Cardiac atrium fibroblast (primary cell): Measurements from ENCODE around the gene PCDHGB1. TPM values are rescaled to one million over a fixed set of nuclear protein-coding genes. Genes with fewer than 3 reads are reported as not detected.

ENCODE experiments used
- total RNA-seq: library from RNA; depleted of rRNA; stranded (reverse); fragments of >200 nt; gene quantifications from 2 replicates; pipeline ENCODE4 v1.2.3, GENCODE V29; 2015

PCDHGB1 gene
- total RNA-seq, 1 donor from 2014 or later = 0.36 TPM

GRCh38 chr5:141397756-141398551 is 48.1 kb downstream of the PCDHGB1 start, which contains the start of gene PCDHGB5:
Gene PCDHGB5 (plus strand): TSS chr5:141397947. CDS start chr5:141398128, 181 bp downstream.

Other genes starting within 250 kb of the PCDHGB1 start
- gene PCDHB3, start 249.6 kb upstream of the PCDHGB1 start, total RNA-seq = 0.16 TPM in 1 of 2 replicates, not detected in the other
- gene PCDHB4, start 228.3 kb upstream of the PCDHGB1 start, total RNA-seq = 0.18 and 0.97 TPM in 2 replicates
- 1.3 and 4.5 TPM in 2 replicates for gene PCDHB5, start 214.9 kb upstream of the PCDHGB1 start, total RNA-seq
- 0.49 TPM in 1 of 2 replicates, not detected in the other for gene PCDHB6, start 200.0 kb upstream of the PCDHGB1 start, total RNA-seq
- gene PCDHB7, start 177.5 kb upstream of the PCDHGB1 start, total RNA-seq = 0.16 and 1.1 TPM in 2 replicates
- 0.49 TPM in 1 of 2 replicates, not detected in the other for gene PCDHB8, start 172.3 kb upstream of the PCDHGB1 start, total RNA-seq
- gene PCDHB16, start 167.7 kb upstream of the PCDHGB1 start, total RNA-seq = 0.54 TPM in 1 of 2 replicates, not detected in the other
- under 0.01 TPM in 1 of 2 replicates, not detected in the other for gene PCDHB9, start 162.9 kb upstream of the PCDHGB1 start, total RNA-seq
- gene PCDHB10, start 157.7 kb upstream of the PCDHGB1 start, total RNA-seq = 0.16 and 0.18 TPM in 2 replicates
- gene PCDHB11, start 150.5 kb upstream of the PCDHGB1 start, total RNA-seq = 0.18 and 0.65 TPM in 2 replicates
- 0.16 and 0.72 TPM in 2 replicates for gene PCDHB12, start 141.4 kb upstream of the PCDHGB1 start, total RNA-seq
- gene PCDHB13, start 136.2 kb upstream of the PCDHGB1 start, total RNA-seq = 0.16 and 0.90 TPM in 2 replicates
- gene PCDHB14, start 126.8 kb upstream of the PCDHGB1 start, total RNA-seq = 0.54 and 1.5 TPM in 2 replicates
- 1.8 TPM in 2 replicates for gene PCDHB15, start 104.7 kb upstream of the PCDHGB1 start, total RNA-seq
- gene SLC25A2, start 46.0 kb upstream of the PCDHGB1 start, total RNA-seq = not detected in 2 replicates
- 36.6 and 51.5 TPM in 2 replicates for gene TAF7, start 29.3 kb upstream of the PCDHGB1 start, total RNA-seq
- gene PCDHGA1, start 19.6 kb upstream of the PCDHGB1 start, total RNA-seq = 0.54 and 0.65 TPM in 2 replicates
- 2.5 and 5.8 TPM in 2 replicates for gene PCDHGA2, start 11.3 kb upstream of the PCDHGB1 start, total RNA-seq
- gene PCDHGA3, start 6.3 kb upstream of the PCDHGB1 start, total RNA-seq = 2.0 and 2.9 TPM in 2 replicates
- gene PCDHGA4, start 4.9 kb downstream of the PCDHGB1 start, total RNA-seq = 4.7 and 6.3 TPM in 2 replicates
- 1.6 and 3.2 TPM in 2 replicates for gene PCDHGB2, start 9.9 kb downstream of the PCDHGB1 start, total RNA-seq
- 0.32 and 2.2 TPM in 2 replicates for gene PCDHGA5, start 14.1 kb downstream of the PCDHGB1 start, total RNA-seq
- gene PCDHGB3, start 20.1 kb downstream of the PCDHGB1 start, total RNA-seq = 1.8 and 2.4 TPM in 2 replicates
- 1.1 and 3.4 TPM in 2 replicates for gene PCDHGA6, start 23.8 kb downstream of the PCDHGB1 start, total RNA-seq
- gene PCDHGA7, start 32.6 kb downstream of the PCDHGB1 start, total RNA-seq = 3.6 and 5.8 TPM in 2 replicates
- 14.1 and 16.8 TPM in 2 replicates for gene PCDHGB4, start 37.6 kb downstream of the PCDHGB1 start, total RNA-seq
- 0.18 and 1.8 TPM in 2 replicates for gene PCDHGA8, start 42.5 kb downstream of the PCDHGB1 start, total RNA-seq
- gene PCDHGB5, start 47.8 kb downstream of the PCDHGB1 start, total RNA-seq = 21.7 and 22.2 TPM in 2 replicates
- 1.4 and 2.6 TPM in 2 replicates for gene PCDHGA9, start 52.7 kb downstream of the PCDHGB1 start, total RNA-seq
- gene PCDHGB6, start 57.9 kb downstream of the PCDHGB1 start, total RNA-seq = 1.4 and 2.1 TPM in 2 replicates
- gene PCDHGA10, start 62.9 kb downstream of the PCDHGB1 start, total RNA-seq = 3.4 and 5.0 TPM in 2 replicates
- 7.8 and 14.4 TPM in 2 replicates for gene PCDHGB7, start 67.6 kb downstream of the PCDHGB1 start, total RNA-seq
- 10.2 and 12.8 TPM in 2 replicates for gene PCDHGA11, start 71.0 kb downstream of the PCDHGB1 start, total RNA-seq
- gene PCDHGA12, start 80.4 kb downstream of the PCDHGB1 start, total RNA-seq = 26.7 and 27.1 TPM in 2 replicates
- gene PCDHGC3, start 125.9 kb downstream of the PCDHGB1 start, total RNA-seq = 40.8 and 83.1 TPM in 2 replicates
- gene PCDHGC4, start 134.9 kb downstream of the PCDHGB1 start, total RNA-seq = under 0.01 and 0.18 TPM in 2 replicates
- gene PCDHGC5, start 139.0 kb downstream of the PCDHGB1 start, total RNA-seq = 0.54 and 0.65 TPM in 2 replicates